WTC11 (cell line): ENCODE measurements around the gene FBXO45. TPM values are rescaled to one million over a fixed set of nuclear protein-coding genes. Genes with fewer than 3 reads are reported as not detected.

Experiments
- ATAC-seq: fragments of 200-7000 bp; cut with Tn5 transposase; 2 replicates; pipeline ENCODE4 v1.10.0; 2021; ENCODE audit warnings: mild to moderate bottlenecking, moderate library complexity
- CTCF ChIA-PET: fragments of 300-600 bp; sonication (Branson Sonifier 250); formaldehyde crosslinking; loops from one replicate; lab custom pipeline; 2021; ENCODE audit warnings: antibody characterized with exemption; lab: Charles Lee
- POLR2A ChIA-PET: fragments of 350-600 bp; sonication (Branson Sonifier 250); formaldehyde crosslinking; loops from one replicate; lab custom pipeline; 2021; ENCODE audit warnings: antibody characterized with exemption; lab: Charles Lee
- DNase-seq: peaks from one replicate; pipeline ENCODE4 v3.0.0; 2021; ENCODE audit warnings: low spot score
- H3K27ac Mint-ChIP-seq: 2 replicates; pipeline ENCODE4 v1.8.0; 2021; ENCODE audit warnings: mixed read lengths
- H3K27me3 Mint-ChIP-seq: 2 replicates; pipeline ENCODE4 v1.8.0; 2021; ENCODE audit warnings: low read depth, mild to moderate bottlenecking, moderate library complexity, mixed read lengths
- H3K36me3 Mint-ChIP-seq: 2 replicates; pipeline ENCODE4 v1.8.0; 2021; ENCODE audit warnings: mixed read lengths
- H3K4me1 Mint-ChIP-seq: 2 replicates; pipeline ENCODE4 v1.8.0; 2022; ENCODE audit warnings: mixed read lengths
- H3K4me3 Mint-ChIP-seq: 2 replicates; pipeline ENCODE4 v1.8.0; 2021; ENCODE audit warnings: mild to moderate bottlenecking, moderate library complexity, mixed read lengths
- H3K9me3 Mint-ChIP-seq: 2 replicates; pipeline ENCODE4 v1.8.0; 2021; ENCODE audit warnings: mixed read lengths
- ATF2 ChIP-seq: sonication (generic); formaldehyde crosslinking; IDR thresholded peaks from 2 replicates; pipeline ENCODE4 v1.8.1; 2022; ENCODE audit warnings: low read depth, missing genetic modification reagents, borderline replicate concordance
- CBFB ChIP-seq: sonication (generic); formaldehyde crosslinking; IDR thresholded peaks from 2 replicates; pipeline ENCODE4 v1.8.1; 2022; ENCODE audit warnings: mild to moderate bottlenecking, low read depth, missing genetic modification reagents
- CREB1 ChIP-seq: sonication (generic); formaldehyde crosslinking; IDR thresholded peaks from 2 replicates; pipeline ENCODE4 v1.8.0; 2023; ENCODE audit warnings: mild to moderate bottlenecking, missing genetic modification reagents
- CTCF ChIP-seq: fragments of 200-600 bp; IDR thresholded peaks from 2 replicates; pipeline ENCODE4 v1.8.0; 2022; ENCODE audit warnings: antibody characterized with exemption
- E2F5 ChIP-seq: sonication (generic); formaldehyde crosslinking; IDR thresholded peaks from 2 replicates; pipeline ENCODE4 v1.8.1; 2022; ENCODE audit warnings: mild to moderate bottlenecking, moderate library complexity, missing genetic modification reagents
- ESRRA ChIP-seq: sonication (generic); formaldehyde crosslinking; IDR thresholded peaks from 2 replicates; pipeline ENCODE4 v1.8.1; 2022; ENCODE audit warnings: mild to moderate bottlenecking, missing genetic modification reagents, borderline replicate concordance
- FOXJ3 ChIP-seq: sonication (generic); formaldehyde crosslinking; IDR thresholded peaks from 2 replicates; pipeline ENCODE4 v1.9.0; 2021; ENCODE audit warnings: missing genetic modification reagents, mild to moderate bottlenecking, borderline replicate concordance
- FOXK1 ChIP-seq: sonication (generic); formaldehyde crosslinking; IDR thresholded peaks from 2 replicates; pipeline ENCODE4 v1.8.0; 2022; ENCODE audit warnings: mild to moderate bottlenecking, moderate library complexity, missing genetic modification reagents
- FOXP1 ChIP-seq: sonication (generic); formaldehyde crosslinking; IDR thresholded peaks from 2 replicates; pipeline ENCODE4 v1.8.0; 2022; ENCODE audit warnings: missing genetic modification reagents, mild to moderate bottlenecking, moderate library complexity, borderline replicate concordance
- IRF1 ChIP-seq: sonication (generic); formaldehyde crosslinking; IDR thresholded peaks from 2 replicates; pipeline ENCODE4 v1.8.0; 2023; ENCODE audit warnings: missing genetic modification reagents
- JUN ChIP-seq: sonication (generic); formaldehyde crosslinking; IDR thresholded peaks from 2 replicates; pipeline ENCODE4 v1.8.0; 2023; ENCODE audit warnings: mild to moderate bottlenecking, missing genetic modification reagents
- MLX ChIP-seq: sonication (generic); formaldehyde crosslinking; IDR thresholded peaks from 2 replicates; pipeline ENCODE4 v1.8.1; 2023; ENCODE audit warnings: mild to moderate bottlenecking, missing genetic modification reagents, moderate library complexity
- NFE2L1 ChIP-seq: sonication (generic); formaldehyde crosslinking; IDR thresholded peaks from 2 replicates; pipeline ENCODE4 v1.8.1; 2023; ENCODE audit warnings: missing genetic modification reagents
- NFYB ChIP-seq: sonication (generic); formaldehyde crosslinking; conservative IDR thresholded peaks from 2 replicates; pipeline ENCODE4 v1.8.0; 2022; ENCODE audit warnings: low read depth, missing genetic modification reagents
- TEAD1 ChIP-seq: sonication (generic); formaldehyde crosslinking; IDR thresholded peaks from 2 replicates; pipeline ENCODE4 v1.8.0; 2022; ENCODE audit warnings: mild to moderate bottlenecking, missing genetic modification reagents
- TP53 ChIP-seq: sonication (generic); formaldehyde crosslinking; IDR thresholded peaks from 2 replicates; pipeline ENCODE4 v1.8.1; 2023; ENCODE audit warnings: mild to moderate bottlenecking, missing genetic modification reagents
- USF1 ChIP-seq: sonication (generic); formaldehyde crosslinking; IDR thresholded peaks from 2 replicates; pipeline ENCODE4 v1.8.0; 2022; ENCODE audit warnings: mild to moderate bottlenecking, missing genetic modification reagents
- ZBTB43 ChIP-seq: sonication (generic); formaldehyde crosslinking; IDR thresholded peaks from 2 replicates; pipeline ENCODE4 v1.8.1; 2023; ENCODE audit warnings: mild to moderate bottlenecking, missing genetic modification reagents
- ZNF219 ChIP-seq: sonication (generic); formaldehyde crosslinking; IDR thresholded peaks from 2 replicates; pipeline ENCODE4 v1.8.0; 2023; ENCODE audit warnings: missing genetic modification reagents, mild to moderate bottlenecking, borderline replicate concordance
- ZNF423 ChIP-seq: fragments of 250-450 bp; sonication (Bioruptor Pico); IDR thresholded peaks from 2 replicates; pipeline ENCODE4 v2.1.2; 2022; ENCODE audit warnings: mild to moderate bottlenecking, moderate library complexity
- ZNF425 ChIP-seq: fragments of 250-450 bp; sonication (Bioruptor Pico); conservative IDR thresholded peaks from 2 replicates; pipeline ENCODE4 v1.9.0; 2021; ENCODE audit warnings: mild to moderate bottlenecking
- ZNF512 ChIP-seq: sonication (generic); formaldehyde crosslinking; IDR thresholded peaks from 2 replicates; pipeline ENCODE4 v1.8.1; 2022; ENCODE audit warnings: missing genetic modification reagents, borderline replicate concordance
- total RNA-seq: library from RNA; stranded (reverse); gene quantifications from 3 replicates; pipeline ENCODE4 v1.2.3, GENCODE V29; 2021

The FBXO45 gene
- total RNA-seq, 1 experiment from 2014 or later, result 15.4 TPM

GRCh38 chr3:196631682-196632045 is 63.2 kb downstream of the FBXO45 start (continued):
- TF ChIP-seq ZNF425 (CRISPR knock-in tag) (no peak), CTCF (no peak)

GRCh38 chr3:196632046-196632751 is 63.7 kb downstream of the FBXO45 start:
- CTCF ChIA-PET, result interaction anchor here (0.8 to 1.4 kb wide), 4 partner anchors 23 to 338 kb away, joined by 3 to 6 read pairs (median 4); no protein-coding TSS in a partner anchor
- Mint-ChIP-seq H3K27ac (peak overlapping the region; percentile 94), H3K9me3 (no peaks in the 10 kb centered on the region), H3K4me1 (peaks cover 37% of the 10 kb centered on the region), H3K27me3 (no peaks in the 10 kb centered on the region), H3K4me3 (peak overlapping the region; percentile 69), H3K36me3 (no peaks in the 10 kb centered on the region)
- POLR2A ChIA-PET, result interaction anchor here (1.0 to 1.1 kb wide), 3 partner anchors 17 to 236 kb away, joined by 3 to 4 read pairs (median 3); partner anchors contain the start of gene SENP5
- ATAC-seq, result peak; percentile 87
- peak; percentile 88 for DNase-seq
- TF ChIP-seq ATF2 (CRISPR knock-in tag) (no peak), ZNF219 (CRISPR knock-in tag) (no peak), FOXP1 (CRISPR knock-in tag) (peak; percentile 60; the same call in 1 of the 2 replicates), ZNF512 (CRISPR knock-in tag) (no peak), TEAD1 (CRISPR knock-in tag) (peak; percentile 47; the same call in 1 of the 2 replicates), CREB1 (CRISPR knock-in tag) (no peak), IRF1 (CRISPR knock-in tag) (0 out of 2 replicates have a peak, but pooled peaks have one; percentile 32), ZNF423 (no peak; the same call in 1 of the 2 replicates), NFYB (0 out of 2 replicates have a peak, but pooled peaks have one; percentile 14), E2F5 (CRISPR knock-in tag) (0 out of 2 replicates have a peak, but pooled peaks have one; percentile 33), NFE2L1 (CRISPR knock-in tag) (peak; percentile 68; the same call in 1 of the 2 replicates), FOXK1 (CRISPR knock-in tag) (0 out of 2 replicates have a peak, but pooled peaks have one; percentile 39), ESRRA (CRISPR knock-in tag) (no peak), FOXJ3 (CRISPR knock-in tag) (no peak), ZBTB43 (CRISPR knock-in tag) (peak; percentile 82; the same call in 1 of the 2 replicates), TP53 (CRISPR knock-in tag) (0 out of 2 replicates have a peak, but pooled peaks have one; percentile 34), CBFB (CRISPR knock-in tag) (no peak), USF1 (CRISPR knock-in tag) (peak; percentile 46; the same call in 1 of the 2 replicates), JUN (CRISPR knock-in tag) (0 out of 2 replicates have a peak, but pooled peaks have one; percentile 65), MLX (CRISPR knock-in tag) (no peak)
